Measurements from ENCODE around the gene SYNJ1.
A peak's percentile ranks its signal among the peaks of the same experiment; 100 is the strongest.
"Not testable (repeated sequence)": the region's sequence is repeated elsewhere in the genome, so short reads cannot be mapped to it uniquely, and the experiment has no call there.

Gene SYNJ1

DNA sequence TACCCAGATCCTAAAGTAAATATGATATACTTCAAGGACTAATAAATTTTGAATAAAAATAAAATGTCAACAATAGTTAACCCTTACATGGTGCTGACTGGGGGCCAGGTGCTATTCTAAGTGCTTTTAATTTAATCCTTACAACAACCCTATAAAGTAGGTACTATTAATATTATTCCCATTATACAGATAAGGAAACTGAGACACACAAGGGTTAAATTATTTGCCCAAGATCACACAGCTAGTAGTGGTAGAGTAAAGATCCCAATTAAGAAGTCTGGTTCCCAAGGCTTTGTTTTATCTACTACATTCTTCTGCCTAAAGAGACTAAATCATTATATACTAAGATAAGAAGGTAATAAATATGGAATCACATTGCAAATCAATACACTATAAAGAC lies 34.2 kb downstream of the SYNJ1 start:
- DNase-seq = no peak

DNA sequence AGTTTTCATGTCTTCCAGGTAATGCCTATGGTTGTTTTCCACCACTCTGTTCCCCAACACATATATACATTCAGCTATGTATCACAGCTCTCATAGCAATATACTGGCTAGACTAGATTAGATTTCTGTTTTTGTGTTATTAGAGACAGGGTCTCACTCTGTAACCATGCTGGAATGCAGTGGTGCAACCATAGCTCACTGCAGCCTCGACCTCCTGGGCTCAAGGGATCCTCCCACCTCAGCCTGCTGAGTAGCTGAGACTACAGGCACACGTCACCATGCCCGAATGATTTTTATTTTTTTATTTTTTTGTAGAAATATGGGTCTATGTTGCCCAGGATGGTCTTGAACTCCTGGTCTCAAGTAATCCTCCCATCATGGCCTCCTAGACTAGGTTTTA lies 37.7 kb downstream of the SYNJ1 start:
- no peak for DNase-seq

DNA sequence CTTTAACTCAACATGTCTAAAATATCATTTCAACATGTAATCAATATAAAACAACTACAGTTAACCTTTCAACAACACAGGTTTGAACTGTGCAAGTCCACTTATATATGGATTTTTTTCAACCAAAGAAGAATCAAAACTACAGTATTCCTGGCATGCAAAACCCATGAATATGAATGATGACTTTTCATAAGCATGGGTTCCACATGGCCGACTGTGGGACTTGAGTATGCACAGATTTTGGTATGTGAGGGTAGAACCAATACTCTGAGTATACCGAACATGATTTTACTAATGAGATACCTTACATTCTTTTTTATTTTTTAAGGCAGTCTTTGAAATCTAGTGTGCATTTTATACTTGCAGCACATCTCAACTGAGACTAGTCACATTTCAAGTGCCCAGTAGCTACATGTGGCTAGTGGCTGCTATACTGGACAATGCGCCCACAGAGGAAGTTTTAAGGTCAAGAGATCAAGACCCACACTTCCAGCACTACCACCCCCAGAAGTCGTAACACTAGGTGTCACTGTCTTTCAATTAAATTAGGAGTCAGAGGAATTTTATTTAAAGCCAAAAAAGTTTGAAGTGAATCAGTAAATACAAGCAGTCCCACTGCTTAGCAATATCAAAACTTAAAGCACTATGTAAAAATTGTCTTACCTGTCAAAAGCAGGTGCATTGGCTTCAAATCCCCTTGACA lies 40.0 kb downstream of the SYNJ1 start:
- no peak for DNase-seq

DNA sequence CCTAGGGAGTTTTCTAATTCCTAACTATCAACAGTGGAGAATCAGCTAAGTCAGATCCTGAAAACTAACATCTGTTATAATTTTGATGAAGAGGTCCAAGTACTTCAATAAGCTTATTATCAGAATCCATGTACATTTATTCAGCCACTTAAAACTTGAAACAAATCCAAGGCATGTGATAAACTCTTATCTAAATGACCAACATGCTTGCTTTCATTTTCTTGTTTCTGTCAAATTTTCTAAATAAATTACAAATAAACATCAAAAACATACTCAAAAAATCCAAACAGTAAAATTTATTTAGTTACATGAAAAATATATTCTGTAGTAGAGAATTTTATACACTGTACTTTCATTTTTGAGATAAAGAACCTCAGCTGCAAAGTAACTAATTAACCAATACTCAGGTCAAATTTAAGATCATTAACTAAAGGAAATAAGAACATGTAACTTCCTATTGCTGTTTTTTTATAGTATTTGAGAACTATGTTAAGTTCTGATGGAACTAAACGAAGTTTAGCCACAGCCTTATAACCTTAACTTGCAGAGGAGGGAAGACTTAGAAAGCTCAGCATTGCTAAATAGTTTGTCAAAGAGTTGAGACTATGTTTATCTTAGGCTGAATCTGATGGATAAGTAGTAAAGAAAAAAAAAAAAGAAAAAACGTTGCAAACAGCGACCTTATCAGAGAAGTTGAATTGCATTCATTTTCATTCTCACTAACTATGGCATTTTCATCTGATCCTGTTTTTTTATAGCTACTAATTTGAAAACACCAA lies 44.9 kb downstream of the SYNJ1 start:
- DNase-seq = no peak

DNA sequence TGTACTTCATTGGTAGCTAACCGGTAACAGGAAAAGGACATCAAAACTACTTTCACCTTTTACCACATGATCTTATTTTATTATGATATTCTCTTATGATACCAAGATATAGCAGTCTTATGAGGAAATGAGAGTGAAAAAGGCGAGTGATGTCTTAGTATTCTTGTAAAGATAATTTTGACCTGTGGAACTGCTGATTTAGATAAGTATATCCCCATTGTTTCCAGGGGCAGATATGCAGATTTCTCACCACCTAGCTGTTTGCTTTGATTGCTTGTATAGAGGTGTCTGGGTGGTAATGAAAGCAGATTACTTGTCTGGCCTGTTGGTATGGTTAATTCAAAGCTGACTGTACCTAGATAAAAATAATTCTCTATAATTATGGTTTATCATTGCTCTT lies 53.1 kb downstream of the SYNJ1 start:
- no peak for DNase-seq

DNA sequence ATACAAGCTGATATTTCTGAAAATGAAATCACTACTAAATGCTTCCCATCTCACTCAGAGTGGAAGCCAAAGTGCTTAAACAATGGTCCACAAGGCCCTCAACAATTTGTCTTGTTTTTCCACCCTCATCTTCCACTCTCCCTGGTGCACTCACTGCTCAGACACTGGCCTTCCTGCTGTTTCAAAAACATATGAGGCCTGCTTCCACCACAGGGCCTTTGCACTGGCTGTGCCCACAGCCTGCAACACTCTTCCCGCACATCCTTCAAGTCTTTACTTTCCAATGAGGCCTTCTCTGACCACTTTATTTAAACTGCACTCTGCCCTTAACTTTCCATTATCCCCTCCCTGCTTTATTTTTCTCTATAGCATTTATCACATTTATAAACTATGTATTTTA lies 53.8 kb downstream of the SYNJ1 start:
- no peak for DNase-seq

DNA sequence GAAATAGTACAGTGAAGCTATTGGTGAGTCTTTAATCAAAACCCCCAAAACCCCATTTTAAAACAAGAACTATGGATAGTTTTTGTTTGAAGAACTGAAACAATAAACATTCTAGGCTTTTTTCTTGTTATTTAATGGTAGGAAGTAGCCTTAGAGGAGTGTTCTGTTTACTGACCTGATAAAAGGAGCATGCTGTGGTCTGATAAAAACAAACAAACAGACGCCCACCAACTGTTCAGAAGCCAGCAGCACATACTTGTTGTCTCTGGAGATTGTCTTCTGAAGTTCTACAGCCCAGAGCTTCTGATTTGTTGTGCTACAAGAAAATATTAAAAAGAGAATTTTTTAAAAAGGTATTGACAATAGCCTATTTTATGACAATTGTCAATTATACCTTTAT lies 61.6 kb downstream of the SYNJ1 start:
- DNase-seq = no peak

DNA sequence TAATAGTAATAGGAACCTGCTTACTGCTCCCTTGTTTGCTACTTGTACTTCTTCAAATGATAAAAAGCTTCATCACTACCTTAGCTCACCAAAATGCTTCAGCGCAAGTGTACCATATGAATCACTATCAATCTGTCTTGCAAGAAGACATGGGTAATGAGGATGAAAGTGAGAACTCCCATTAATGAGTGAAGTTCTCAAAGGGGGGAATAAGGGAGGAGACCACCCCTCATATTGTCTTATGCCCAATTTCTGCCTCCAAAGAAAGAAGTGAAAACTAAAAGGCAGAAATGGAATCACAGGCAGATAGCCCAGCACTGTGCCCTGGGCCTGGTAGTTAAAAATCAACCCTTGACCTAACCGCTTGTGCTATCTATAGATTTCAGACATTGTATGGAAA lies 63.7 kb downstream of the SYNJ1 start:
- DNase-seq = not testable (repeated sequence)

DNA sequence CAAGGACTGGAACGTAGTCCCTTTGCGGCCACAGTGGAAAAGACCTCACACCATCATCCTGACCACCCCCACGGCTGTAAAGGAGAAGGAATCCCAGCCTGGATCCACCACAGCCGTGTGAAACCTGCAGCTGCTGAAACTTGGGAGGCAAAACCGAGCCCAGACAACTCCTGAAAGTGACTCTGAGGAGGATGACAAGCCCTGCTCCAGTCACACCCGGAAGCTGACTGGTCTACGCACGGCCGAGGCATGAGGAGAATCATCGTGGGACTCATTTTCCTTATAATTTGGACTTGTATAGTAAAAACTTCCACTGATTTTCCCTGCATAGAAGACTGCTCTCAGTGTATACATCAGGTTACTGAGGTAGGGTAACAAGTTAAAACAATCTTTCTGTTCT lies 65.8 kb downstream of the SYNJ1 start:
- DNase-seq = not testable (repeated sequence)

DNA sequence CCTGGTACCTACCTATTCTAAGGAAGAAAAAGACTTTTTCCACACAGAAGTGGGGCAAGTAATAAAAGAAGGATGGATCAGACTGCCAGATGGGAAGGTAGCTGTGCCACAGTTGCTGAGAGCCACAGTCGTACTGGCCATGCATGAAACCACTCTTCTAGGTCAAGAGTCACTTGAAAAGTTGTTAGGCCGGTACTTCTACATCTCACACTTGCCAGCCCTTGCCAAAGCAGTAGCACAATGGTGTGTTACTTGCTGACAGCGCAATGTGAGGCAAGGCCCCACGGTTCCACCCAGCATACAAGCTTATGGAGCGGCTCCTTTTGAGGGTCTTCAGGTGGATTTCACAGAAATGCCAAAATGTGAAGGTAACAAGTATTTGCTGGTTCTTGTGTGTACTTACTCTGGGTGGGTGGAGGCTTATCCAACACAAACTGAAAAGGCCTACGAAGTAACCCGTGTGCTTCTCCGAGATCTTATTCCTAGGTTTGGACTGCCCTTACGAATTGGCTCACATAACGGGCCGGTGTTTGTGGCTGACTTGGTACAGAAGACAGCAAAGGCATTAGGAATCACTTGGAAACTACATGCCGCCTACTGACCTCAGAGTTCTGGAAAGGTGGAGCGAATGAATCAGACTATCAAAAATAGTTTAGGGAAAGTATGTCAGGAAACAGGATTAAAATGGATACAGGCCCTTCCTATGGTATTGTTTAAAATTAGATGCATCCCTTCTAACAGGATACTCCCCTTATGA lies 66.6 kb downstream of the SYNJ1 start:
- not testable (repeated sequence) for DNase-seq

DNA sequence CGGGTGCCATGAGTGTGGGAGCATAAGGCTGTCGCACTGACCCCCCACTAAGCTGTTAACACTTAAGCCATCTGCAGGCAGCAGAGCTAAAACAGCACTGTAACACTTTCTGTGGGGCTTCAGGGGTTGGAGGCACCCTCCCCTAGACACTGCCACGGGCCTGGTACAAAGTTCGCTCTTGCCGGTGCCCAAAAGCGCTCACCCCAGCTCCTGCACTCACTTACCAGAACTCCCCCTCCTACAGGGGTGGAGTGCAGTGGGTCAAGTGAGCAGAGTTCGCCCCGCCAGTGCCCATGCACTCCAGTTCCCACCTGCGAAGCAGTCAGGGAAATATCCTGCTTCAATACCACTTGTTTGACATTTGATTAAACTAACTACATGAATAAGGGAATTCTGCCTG lies 69.3 kb downstream of the SYNJ1 start:
- no peak for DNase-seq

DNA sequence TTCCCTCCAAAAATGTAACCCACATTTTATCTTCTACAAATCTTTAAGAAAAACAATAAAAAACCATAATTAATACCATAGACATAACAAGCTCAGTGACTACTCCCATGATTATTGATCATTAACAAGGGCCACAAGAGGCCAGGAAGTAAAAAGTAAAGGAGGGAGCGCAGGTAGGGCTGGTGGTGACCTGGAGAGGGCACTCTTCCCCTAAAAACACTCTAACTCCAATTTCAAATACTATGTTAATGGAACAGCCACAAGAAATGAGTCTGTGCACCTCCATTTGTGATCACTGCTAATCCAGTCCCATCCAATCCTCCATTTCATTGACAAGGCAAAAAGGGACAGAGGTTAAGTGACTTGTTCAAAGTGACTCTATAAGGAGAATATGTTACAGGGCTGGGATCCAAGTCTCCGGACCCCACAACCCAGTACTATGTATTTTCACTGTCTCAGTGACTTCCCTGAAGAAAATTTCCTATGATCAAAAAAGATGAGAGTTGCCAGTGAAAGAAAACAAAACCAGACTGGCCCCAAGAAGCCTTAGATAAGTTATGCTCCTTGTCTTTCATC lies 74.4 kb downstream of the SYNJ1 start:
- DNase-seq = peak; percentile 4

DNA sequence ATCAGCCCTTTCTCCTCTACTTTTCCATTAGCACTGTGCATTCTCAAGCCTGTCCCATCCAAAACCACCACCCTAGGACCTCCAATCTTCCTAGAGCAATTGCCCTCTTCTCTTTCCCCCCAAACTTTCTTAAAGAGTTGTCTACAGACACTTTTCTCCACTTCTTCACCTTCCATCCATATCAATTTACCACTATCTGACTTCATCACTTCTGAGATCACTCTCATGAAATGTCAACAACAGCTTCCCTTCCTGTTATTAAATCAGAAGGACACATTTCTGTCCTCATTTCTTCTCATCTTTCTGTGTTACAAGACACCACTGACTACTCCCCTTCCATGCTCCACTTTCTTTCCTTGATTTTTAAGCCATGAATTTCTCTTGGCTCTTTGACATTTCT lies 79.6 kb downstream of the SYNJ1 start:
- no peak for DNase-seq

DNA sequence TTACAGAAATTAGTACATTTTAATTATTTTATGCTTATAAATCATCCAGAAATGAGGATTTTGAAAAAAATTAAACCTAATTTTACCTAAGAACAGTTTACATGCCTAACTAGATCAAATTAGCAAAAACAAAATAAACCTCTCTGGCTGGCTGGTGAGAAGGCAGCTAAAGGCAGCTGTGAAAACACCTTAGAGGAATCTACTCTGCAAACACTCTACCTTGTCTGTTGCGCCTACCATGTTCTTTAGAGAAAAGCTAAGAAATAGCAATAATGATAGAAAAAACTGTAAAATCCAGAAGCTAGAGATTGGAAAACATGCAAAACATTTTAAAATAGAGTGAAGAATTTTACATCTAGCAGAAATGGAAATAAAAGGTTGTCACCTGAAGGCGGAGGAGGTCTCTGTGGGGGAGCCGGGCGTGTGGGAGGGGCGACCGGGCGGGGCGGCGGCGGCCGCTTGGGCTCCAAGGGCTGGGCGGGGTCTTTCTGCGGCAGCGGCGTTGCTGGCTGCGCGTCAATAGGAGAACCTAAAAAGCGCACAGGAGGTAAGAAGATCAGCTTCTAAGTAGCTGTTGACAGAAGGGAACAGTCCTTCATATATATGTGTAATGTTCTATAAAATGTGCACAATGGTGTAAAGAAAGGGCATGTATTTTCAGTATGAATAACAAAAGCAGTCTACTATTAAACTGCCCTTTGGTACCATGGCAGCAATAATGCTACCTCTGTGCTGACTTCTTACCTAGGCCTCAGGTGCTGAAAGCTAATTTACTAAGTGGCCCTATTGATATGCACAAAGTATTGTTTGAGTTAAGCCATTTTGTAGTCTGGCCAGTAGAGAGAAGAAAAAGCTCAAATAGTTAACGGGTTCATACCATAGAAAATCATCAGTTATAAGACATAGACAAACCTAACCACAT lies 82.3 kb downstream of the SYNJ1 start:
- DNase-seq = no peak

DNA sequence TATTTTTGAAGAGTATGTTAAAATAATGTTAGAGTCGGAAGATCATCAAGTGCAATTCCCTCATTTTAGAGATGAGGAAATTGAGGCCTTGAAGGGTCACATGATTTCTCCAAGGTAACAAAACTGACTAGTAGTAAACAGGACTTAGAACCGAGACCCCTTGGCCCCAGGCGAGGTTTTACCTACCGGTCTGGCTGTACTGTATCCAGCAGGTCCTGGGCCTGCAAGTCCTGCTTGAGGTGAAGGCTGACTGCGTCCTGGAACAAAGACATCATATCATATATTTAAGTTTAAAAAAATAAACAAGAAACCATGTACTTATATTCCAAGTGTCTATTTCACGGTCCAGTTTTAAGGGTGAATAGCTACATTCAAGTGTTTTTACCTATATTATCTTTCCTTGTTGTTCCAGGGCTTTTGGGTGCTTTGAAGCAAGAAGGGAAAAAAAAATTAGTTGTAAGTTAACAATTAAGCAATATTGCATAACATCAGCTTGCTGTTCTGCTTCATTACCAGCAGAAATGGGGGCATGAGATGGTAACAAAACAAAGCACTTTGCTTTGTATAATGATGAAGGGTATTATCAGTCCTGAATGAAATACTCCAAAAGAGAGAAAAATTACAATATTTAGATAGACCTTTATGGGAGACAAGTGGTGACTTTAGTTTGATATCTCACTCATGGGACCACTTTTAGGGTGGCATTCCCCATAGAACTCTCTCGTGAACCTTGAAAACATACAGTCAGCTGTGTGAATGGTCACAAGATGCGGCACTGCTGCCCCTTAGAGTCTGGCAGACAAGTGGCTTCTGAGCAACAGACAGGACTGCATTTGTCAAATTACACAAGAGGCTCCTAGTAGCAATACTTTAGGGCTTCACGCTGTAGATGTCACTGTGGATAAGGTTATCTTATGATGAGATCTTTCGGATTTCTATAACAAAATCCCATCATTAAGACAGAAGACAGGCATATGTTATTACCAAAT lies 85.8 kb downstream of the SYNJ1 start:
- DNase-seq = no peak

DNA sequence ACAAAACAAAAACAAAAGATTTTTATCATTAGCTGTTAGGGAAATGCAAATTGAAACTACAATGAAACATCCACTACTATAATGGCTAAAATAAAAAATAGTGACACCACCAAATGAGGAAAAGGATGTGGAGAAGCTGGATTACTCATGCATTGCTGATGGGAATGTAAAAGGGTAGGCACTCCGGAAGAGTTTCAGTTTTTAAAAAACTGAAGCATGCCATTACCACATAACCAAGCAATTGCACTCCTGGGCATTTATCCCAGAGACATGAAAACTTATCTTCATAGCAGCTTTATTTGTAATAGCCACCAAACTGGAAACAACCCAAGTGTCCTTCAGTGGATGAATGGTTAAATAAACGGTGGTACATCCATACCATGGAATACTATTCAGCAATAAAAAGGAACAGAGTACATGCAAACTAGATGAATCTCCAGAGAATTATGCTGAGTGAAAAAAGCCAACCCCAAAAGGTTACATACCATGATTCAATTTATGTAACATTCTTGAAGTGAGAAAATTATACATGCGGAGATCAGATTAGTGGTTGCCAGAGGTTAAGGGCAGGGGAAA lies 101.1 kb downstream of the SYNJ1 start:
- DNase-seq = peak; percentile 19

DNA sequence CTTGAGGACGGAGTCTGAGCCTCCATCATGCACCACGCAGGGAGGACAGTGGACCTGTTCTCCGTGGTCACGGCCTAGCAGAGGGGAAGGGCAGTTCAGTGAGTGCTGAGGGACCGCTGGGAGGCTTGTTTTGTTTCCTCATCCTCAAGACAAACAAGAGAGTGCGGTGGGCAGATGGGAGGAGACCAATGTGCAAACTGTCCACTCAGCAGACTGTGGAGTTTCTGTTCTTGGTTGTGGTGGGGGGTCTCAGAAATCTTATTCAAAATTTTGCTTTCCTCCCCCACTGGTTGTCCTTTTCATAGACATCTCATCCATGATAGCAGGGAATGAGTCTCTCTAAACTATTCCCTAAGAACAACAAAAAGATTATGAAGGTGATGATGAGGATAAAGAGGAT lies 109.6 kb downstream of the SYNJ1 start:
- not testable (repeated sequence) for DNase-seq

DNA sequence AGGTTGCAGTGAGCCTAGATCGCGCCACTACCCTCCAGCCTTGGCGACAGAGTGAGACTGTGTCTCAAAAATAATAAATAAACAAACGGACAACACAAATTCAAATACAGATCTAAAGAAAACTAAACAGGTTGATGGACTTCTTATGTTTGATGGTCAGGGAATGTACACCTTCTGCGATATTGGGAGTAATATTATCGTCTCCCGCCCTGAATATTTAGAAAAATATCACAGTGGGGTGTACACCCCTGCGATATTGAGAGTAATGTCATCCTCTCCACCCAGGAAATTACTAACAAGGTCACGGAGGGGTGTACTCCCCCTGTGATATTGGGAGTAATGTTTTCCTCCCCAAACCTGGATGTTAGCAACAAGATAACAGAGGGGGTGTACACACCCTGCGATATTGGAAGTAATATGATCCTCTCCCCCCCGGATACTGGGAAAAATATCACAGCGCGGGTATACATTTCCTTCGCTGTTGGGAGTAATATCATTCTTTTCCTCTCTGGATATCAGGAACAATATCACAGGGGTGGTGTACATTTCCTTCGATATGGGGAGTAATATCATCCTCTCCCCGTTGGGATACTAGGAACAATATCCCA lies 114.3 kb downstream of the SYNJ1 start:
- DNase-seq = no peak

DNA sequence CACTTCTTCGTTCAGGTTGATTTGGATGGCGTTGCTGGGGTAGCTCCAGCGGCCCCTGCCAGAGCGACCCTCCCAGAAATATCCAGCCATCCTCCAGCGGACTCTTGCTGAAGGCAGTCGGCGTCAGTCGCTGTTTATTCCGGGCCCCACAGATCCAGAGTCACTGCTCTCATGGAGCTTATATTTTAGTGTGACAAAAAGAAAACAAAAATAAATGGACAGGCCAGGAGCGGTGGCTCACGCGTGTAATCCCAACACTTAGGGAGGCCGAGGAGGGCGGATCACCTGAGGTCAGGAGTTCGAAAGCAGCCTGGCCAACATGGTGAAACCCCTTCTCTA lies 114.8 kb downstream of the SYNJ1 start:
- no peak for DNase-seq

Measured in fibroblast of skin of abdomen (primary cell).